ENCODE data around the gene DGKG.

The DGKG gene

GRCh38 chr3:186218421-186218820 is 143.6 kb downstream of the DGKG start:
- H3K4me3 ChIP-seq (ENCODE audit: low read length): no peak overlapping the region

GRCh38 chr3:186217820-186218164 is 144.2 kb downstream of the DGKG start:
- no peak for TF ChIP-seq ZNF274 (IDR thresholded peaks at IDR 0.05; ENCODE audit: low read depth, low read length)
- no peak overlapping the region for H3K4me3 ChIP-seq (ENCODE audit: low read length)

More at GRCh38 chr3:186218421-186218820, 143.6 kb downstream of the DGKG start:
- no peak for TF ChIP-seq ZNF274 (IDR thresholded peaks at IDR 0.05; ENCODE audit: low read depth, low read length)

DNA sequence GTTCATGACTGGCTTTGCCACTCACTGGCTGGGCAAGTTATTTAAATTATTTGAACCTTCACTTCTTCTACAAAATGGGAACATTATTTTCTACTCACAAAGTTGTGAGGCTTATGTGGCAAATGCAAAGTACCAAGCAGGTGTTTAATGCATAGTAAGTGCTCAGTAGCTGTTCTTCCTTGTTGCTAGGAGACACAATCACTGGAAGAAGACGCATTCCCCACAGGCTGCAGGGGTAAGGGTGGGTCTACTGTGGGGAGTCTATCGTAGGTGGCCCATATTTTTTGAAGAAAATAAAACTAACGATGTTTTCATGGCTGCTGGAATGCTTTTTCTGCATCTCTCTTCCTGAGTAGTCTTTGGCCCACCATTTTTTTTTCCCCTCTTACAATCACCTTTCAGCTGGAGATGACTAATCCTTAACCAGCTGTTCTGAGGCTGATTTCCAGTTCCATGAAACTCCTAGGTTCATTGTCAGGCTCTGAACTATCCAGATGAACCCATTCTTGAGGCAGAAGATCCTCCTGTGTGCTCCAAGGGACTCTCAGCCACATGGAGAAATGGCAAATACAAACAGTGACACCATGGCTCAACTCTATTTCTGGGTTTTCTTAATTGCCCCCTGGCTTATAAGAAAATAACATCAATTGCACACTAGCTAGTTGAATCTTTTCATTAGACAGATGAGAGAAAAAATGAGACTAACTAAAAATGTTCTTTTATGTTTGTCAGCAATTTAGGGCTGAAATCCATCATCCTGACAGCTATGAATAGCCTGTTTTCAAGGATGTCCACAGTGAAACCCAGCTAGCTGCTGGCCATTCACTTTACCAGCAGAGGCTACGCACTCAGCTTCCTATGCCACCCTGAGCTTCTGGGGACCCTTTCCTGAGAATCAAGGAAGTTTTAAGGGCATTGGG is 144.9 kb downstream of the DGKG start:
- no peak for TF ChIP-seq ZNF274 (IDR thresholded peaks at IDR 0.05; ENCODE audit: low read depth, low read length)

DNA sequence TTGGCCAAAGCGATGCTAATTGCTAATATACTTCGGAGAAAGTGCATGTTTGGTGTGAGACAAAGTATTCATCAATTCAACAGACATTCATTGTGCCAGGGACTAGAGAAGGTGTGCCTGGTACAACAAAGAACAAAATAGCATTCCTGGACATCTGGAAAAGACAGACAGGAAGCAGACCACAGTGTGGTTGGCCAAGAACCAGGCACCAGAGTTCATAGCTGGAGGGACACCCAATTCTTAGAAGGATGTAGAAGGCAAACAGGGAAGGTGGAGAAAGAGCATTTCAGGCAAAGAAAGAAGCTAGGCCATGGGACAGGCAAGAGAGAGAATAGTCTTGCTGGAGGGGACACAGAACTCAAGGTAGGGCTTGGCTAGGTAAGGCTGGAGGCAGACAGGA is 147.4 kb downstream of the DGKG start:
- H3K4me3 ChIP-seq (ENCODE audit: low read length): no peak overlapping the region
- no peak for TF ChIP-seq ZNF274 (IDR thresholded peaks at IDR 0.05; ENCODE audit: low read depth, low read length)

More for the DNA sequence above, 144.9 kb downstream of the DGKG start:
- no peak overlapping the region for H3K4me3 ChIP-seq (ENCODE audit: low read length)

DNA sequence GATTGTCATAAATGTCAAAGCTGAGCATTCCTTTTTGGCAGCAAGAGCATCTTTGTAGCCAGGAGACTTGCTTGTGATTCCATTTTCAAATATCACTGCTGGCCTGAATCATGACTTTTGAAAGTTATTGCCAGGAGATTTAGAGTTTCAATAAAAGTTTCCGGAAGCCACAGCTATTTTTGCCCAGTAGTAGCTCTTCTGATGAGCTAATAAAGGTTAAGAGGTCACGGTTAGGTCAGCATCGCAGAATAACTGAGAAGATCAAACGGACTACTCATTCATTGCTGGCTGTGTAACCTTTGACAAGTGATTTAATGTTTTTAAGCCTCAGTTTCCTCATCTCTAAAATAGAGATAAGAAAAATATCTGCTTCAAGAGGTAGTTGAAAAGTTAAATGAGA is 148.1 kb downstream of the DGKG start:
- no peak for TF ChIP-seq ZNF274 (IDR thresholded peaks at IDR 0.05; ENCODE audit: low read depth, low read length)
- no peak overlapping the region for H3K4me3 ChIP-seq (ENCODE audit: low read length)

GRCh38 chr3:186212611-186213010 is 149.4 kb downstream of the DGKG start:
- H3K4me3 ChIP-seq (ENCODE audit: low read length): no peak overlapping the region
- no peak for TF ChIP-seq ZNF274 (IDR thresholded peaks at IDR 0.05; ENCODE audit: low read depth, low read length)

DNA sequence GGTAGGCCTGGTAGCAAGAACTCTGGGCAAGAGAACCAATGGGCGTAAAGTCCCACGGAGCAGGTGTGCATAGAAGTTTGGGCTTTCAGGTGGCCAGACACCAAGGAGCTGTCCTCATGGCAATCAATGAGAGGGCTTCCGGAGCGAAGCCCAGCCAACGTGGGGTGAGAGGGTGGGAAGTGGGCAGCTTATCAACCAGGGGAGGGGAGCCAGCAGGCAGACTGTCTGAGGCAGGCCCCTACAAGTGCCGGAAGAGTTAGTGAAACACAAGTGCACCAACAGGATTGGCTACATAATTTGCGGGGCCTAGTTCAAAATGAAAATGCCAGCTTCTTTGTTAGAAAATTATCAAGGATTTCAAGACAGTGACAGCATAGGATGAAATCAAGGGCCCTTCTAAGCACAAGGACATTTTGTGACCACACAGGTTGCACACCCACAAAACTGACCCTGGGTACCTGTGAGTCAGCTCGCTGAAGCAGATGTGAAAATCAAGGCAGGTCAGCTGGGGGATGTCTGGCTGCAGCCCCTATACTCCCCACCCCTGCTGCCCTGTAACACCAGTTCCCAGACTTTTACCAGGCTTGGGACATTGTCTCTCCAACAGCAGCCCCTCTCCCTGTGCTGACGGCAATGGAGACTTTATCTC is 151.1 kb downstream of the DGKG start:
- H3K4me3 ChIP-seq (ENCODE audit: low read length): no peak overlapping the region
- TF ChIP-seq ZNF274 (IDR thresholded peaks at IDR 0.05; ENCODE audit: low read depth, low read length): no peak

DNA sequence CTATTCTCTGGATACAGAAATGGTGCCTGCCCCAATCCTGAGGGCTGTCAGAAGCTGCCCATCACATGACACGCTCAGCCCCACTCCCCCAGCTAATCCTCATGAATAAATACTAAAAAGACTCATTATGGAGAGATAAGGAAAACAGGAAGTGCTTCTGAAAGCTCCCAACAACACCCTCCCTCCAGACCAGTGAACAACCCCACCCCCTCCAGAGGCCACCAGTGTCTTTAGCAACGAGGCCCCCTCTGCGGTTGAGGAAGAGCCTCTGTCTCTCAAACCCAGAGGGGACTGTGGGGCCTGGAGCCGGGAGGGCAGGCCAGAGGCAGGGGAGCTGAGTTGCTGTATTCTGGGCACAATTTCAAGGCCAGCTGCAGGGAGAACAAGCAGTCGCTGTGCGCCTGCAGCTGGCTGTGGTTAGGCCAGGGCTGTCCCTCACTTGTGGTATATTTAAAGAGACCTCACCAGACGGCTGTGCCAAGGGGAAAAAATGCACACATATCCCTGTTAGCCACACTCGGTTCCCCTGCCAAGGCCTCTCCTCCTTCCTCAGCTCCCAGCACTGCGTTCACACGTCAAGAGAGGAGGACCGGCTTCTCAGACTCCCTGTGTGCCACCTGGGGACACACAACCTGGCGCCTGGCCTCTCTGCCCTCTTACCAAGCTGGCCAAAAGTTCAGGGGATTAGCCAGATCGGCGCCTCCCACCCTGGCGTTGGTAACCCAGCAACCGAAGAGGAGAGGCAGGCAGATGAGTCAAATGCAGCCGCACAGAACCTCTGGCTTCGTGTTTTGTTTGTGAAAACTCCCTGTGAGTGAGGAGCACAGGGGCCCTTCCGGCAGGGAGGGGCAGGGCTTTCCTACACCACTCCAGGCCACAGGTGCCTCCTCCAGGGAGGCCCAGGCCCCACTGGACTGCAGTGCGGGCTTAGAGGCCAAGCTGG is 152.0 kb downstream of the DGKG start:
- H3K4me3 ChIP-seq (ENCODE audit: low read length): no peak overlapping the region

DNA sequence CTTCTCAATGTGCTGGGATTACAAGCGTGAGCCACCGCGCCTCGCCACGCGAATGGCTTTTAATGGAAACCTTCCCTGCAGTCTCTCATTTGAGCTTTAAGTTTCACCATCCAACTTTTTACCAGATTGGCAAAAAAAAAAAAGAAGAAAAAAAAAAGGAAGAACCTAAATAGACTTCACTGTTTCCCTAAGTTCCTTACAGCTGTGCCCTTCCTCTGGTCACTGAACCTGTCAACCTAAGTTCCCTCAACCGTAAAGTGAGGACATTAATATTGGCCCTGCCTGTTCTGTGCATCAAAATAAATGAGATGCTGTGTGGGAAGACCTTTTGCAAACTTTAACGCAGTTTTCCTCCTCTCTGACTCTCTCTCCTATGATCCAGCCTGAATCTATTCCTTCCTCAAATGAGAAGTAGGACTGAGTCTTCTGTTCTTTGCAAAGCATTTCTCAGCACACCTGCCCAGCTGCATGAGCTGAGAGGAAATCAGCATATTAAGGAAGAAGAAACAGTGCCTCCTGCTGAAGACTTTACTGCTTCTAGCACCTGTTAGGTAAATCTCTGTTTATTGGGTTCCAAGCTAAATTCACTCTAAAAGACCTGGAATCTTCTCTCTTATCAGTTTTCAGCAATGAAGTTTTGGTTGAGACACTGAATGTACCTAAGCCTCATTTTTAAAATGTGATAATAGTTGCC is 153.6 kb downstream of the DGKG start:
- H3K4me3 ChIP-seq (ENCODE audit: low read length): no peak overlapping the region
- TF ChIP-seq ZNF274 (IDR thresholded peaks at IDR 0.05; ENCODE audit: low read depth, low read length): no peak

More for the DNA sequence above, 152.0 kb downstream of the DGKG start:
- TF ChIP-seq ZNF274 (IDR thresholded peaks at IDR 0.05; ENCODE audit: low read depth, low read length): no peak

GRCh38 chr3:186207515-186207914 is 154.5 kb downstream of the DGKG start:
- no peak for TF ChIP-seq ZNF274 (IDR thresholded peaks at IDR 0.05; ENCODE audit: low read depth, low read length)
- no peak overlapping the region for H3K4me3 ChIP-seq (ENCODE audit: low read length)

DNA sequence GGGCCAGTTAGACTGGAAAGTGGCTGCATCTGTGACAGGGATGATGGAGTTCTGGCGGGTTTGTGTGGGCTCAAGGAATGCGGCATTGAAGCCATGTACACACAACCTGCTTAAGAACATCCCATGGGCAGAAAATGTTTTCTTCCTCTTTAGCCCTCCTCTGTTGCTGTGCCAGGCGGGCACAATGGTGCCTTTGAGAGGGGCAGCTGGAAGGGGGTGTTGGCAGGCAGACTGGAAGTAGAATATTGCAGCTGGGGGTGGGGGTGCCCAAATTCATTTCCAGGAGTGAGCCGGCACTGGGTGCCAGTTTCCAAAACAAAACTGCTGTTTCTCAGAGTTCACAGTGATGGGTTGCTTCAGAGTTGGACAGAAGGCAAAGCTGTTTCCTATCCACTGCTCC is 161.3 kb downstream of the DGKG start:
- no peak overlapping the region for H3K4me3 ChIP-seq (ENCODE audit: low read length)
- TF ChIP-seq ZNF274 (IDR thresholded peaks at IDR 0.05; ENCODE audit: low read depth, low read length): no peak

- TF ChIP-seq ZNF274 (IDR thresholded peaks at IDR 0.05; ENCODE audit: low read depth, low read length): no peak
Observed at GRCh38 chr3:186198442-186198841, 163.6 kb downstream of the DGKG start.

GRCh38 chr3:186194451-186194811 is 167.6 kb downstream of the DGKG start:
- no peak for TF ChIP-seq ZNF274 (IDR thresholded peaks at IDR 0.05; ENCODE audit: low read depth, low read length)
- no peak overlapping the region for H3K4me3 ChIP-seq (ENCODE audit: low read length)

More at GRCh38 chr3:186198442-186198841, 163.6 kb downstream of the DGKG start:
- H3K4me3 ChIP-seq (ENCODE audit: low read length): no peak overlapping the region

Measured in GM08714 (cell line).